Tibial nerve (tissue), 4 donors: Measurements from ENCODE around the gene KRTAP21-2.

Experiments used
- CTCF ChIP-seq, 5 experiments: fragments of 200-600 bp in 3 of 5; fragments of 450-650 bp in 2 of 5; sonication (generic) in 3 of 5; IDR thresholded peaks; one replicate each; pipeline ENCODE4 v1.5.1; 2016 to 2019; ENCODE audit warnings: antibody characterized with exemption in 5 of 5, mild to moderate bottlenecking in 3 of 5, moderate library complexity in 2 of 5
- EP300 ChIP-seq, 2 donors: sonication (generic); formaldehyde crosslinking; IDR thresholded peaks; one replicate each; pipeline ENCODE4 v1.6.1; 2017; ENCODE audit warnings: antibody characterized with exemption in 2 of 2, mild to moderate bottlenecking in 1 of 2
- POLR2A ChIP-seq, 2 donors: fragments of 450-650 bp; IDR thresholded peaks; one replicate each; pipeline ENCODE4 v1.6.1; 2017; ENCODE audit warnings: antibody characterized with exemption in 2 of 2, mild to moderate bottlenecking in 2 of 2, moderate library complexity in 2 of 2

- TF ChIP-seq CTCF (IDR thresholded peaks at IDR 0.05) = no peak
- TF ChIP-seq POLR2A (IDR thresholded peaks at IDR 0.05) = no peak
- TF ChIP-seq EP300 (IDR thresholded peaks at IDR 0.05) = no peak
Measured at GRCh38 chr21:30758306-30758705, 11.2 kb upstream of the KRTAP21-2 start.
